Mucosa of rectum (tissue), 2 donors: ENCODE data around the gene RHBDL3.

Experiments used
- H3K27ac ChIP-seq, 2 donors: one replicate each; pipeline ENCODE4 v1.7.0; 2013; ENCODE audit warnings: inconsistent platforms in 2 of 2, low read depth in 2 of 2, low read length in 2 of 2
- H3K27me3 ChIP-seq, 2 donors: one replicate each; pipeline ENCODE4 v1.7.0; 2013; ENCODE audit warnings: low read length in 2 of 2; ENCODE audit not compliant: control insufficient read depth in 2 of 2, insufficient read depth in 2 of 2
- H3K36me3 ChIP-seq, 2 donors: one replicate each; pipeline ENCODE4 v1.7.0; 2013; ENCODE audit warnings: low read length in 2 of 2; ENCODE audit not compliant: control insufficient read depth in 2 of 2, insufficient read depth in 2 of 2
- H3K4me1 ChIP-seq, 2 donors: one replicate each; pipeline ENCODE4 v1.7.0; 2013; ENCODE audit warnings: low read length in 2 of 2, mild to moderate bottlenecking in 1 of 2; ENCODE audit not compliant: control insufficient read depth in 2 of 2, insufficient read depth in 2 of 2
- H3K4me3 ChIP-seq, 2 donors: one replicate each; pipeline ENCODE4 v1.7.0; 2013; ENCODE audit warnings: low read length in 2 of 2
- H3K9ac ChIP-seq, 2 donors: one replicate each; pipeline ENCODE4 v1.7.0; 2013; ENCODE audit warnings: low read length in 2 of 2, low read depth in 1 of 2, mild to moderate bottlenecking in 1 of 2
- H3K9me3 ChIP-seq, 2 donors: one replicate each; pipeline ENCODE4 v1.7.0; 2013; ENCODE audit warnings: low read length in 2 of 2; ENCODE audit not compliant: control insufficient read depth in 2 of 2
- donor health status: healthy.
- donor health status: Normal muscosa, but diverticular disease.

The RHBDL3 gene

GRCh38 chr17:32320847-32321246 is 55.2 kb downstream of the RHBDL3 start:
- peaks cover 3 to 5% of the 10 kb centered on the region in 2 donors for H3K4me1 ChIP-seq
- H3K9me3 ChIP-seq, result no peaks in the 10 kb centered on the region
- H3K36me3 ChIP-seq, result no peaks in the 10 kb centered on the region
- no peak overlapping the region for H3K4me3 ChIP-seq
- no peak overlapping the region for H3K27ac ChIP-seq
- H3K27me3 ChIP-seq, result no peaks in the 10 kb centered on the region
- no peak overlapping the region for H3K9ac ChIP-seq

DNA sequence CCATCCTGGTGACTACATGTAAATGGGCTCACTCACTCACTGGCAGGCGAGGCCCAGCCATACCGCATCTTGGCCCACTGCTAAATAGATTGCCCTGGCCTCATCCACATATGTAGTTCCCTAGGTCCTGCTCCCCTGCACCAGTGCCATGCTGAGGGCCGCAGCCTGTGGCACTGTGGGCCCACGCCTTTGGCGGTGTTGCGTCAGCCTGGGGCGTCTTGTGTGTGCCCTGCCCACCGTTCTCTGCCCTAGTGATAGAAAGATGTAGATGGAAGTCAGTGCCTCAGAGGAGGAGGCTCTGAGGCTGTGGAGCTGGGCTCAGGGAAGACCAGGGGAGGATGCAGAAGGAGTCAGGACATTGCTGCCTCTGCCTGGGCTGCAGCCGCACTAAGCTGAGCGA is 57.4 kb downstream of the RHBDL3 start:
- no peaks in the 10 kb centered on the region for H3K36me3 ChIP-seq
- H3K27ac ChIP-seq, result no peak overlapping the region
- no peaks in the 10 kb centered on the region for H3K9me3 ChIP-seq
- no peak overlapping the region for H3K9ac ChIP-seq
- H3K27me3 ChIP-seq, result no peaks in the 10 kb centered on the region
- H3K4me1 ChIP-seq, result peaks cover 3 to 5% of the 10 kb centered on the region in 2 donors
- no peak overlapping the region for H3K4me3 ChIP-seq

DNA sequence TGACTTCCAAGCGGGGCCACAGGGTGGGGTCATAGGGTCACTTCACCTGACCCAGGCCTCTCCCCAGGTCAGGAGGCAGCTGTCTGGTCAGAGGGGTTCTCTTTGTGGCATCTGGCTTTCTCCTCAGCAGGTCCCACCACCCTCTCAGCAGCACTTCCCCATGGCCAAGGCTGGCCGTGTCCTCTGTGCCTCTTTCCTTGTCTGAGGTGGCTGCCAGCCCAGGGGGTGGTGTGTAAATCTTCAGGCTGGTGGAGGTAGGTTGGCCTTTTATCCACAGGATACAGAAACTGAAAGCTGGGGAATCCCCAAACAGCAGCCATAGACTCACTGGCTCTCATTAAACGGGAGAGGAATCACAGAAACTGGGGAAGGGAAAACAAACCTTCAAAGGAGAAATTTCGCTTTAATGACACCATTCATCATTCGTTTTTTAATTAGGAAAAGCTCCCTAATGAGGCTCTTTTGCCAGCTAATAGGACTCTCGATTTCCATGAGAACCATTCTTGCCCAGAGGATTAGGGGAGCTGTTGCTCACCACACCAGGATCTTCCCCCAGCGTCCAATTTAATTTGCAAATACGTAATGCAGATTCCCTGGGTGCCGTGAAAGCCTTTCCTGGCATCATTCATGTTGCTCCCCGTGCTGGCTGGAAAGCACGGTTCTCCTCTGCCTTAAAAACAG is 58.3 kb downstream of the RHBDL3 start:
- no peaks in the 10 kb centered on the region for H3K36me3 ChIP-seq
- H3K4me3 ChIP-seq, result peak overlapping the region; percentile 0 to 51
- H3K4me1 ChIP-seq, result peaks cover 3 to 5% of the 10 kb centered on the region in 2 donors
- no peaks in the 10 kb centered on the region for H3K27me3 ChIP-seq
- no peaks in the 10 kb centered on the region for H3K9me3 ChIP-seq
- no peak overlapping the region for H3K27ac ChIP-seq
- H3K9ac ChIP-seq, result peak overlapping the region in 1 of 2 donors; percentile 3

DNA sequence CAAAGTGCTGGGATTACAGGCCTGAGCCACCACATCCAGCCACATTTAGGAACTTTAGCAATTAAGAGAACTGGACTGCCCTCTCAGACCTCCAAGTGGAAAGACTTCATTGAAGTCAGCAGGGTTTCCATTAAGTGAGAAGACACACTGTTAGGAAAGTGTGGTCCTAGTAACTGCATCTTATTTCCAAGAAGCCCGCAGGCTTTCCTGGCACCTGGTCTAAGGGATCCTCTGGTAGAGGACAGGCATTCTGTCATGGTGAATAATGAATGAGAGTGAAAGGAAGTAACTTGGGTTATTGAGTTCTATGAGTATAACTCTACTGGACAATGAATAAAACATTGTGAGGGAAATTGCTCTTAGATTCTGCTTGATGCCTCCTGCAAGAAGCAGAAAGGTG is 62.3 kb downstream of the RHBDL3 start:
- no peaks in the 10 kb centered on the region for H3K27me3 ChIP-seq
- H3K4me3 ChIP-seq, result no peak overlapping the region
- no peak overlapping the region for H3K27ac ChIP-seq
- no peaks in the 10 kb centered on the region for H3K36me3 ChIP-seq
- peaks cover 3 to 5% of the 10 kb centered on the region in 2 donors for H3K4me1 ChIP-seq
- no peaks in the 10 kb centered on the region for H3K9me3 ChIP-seq
- no peak overlapping the region for H3K9ac ChIP-seq

DNA sequence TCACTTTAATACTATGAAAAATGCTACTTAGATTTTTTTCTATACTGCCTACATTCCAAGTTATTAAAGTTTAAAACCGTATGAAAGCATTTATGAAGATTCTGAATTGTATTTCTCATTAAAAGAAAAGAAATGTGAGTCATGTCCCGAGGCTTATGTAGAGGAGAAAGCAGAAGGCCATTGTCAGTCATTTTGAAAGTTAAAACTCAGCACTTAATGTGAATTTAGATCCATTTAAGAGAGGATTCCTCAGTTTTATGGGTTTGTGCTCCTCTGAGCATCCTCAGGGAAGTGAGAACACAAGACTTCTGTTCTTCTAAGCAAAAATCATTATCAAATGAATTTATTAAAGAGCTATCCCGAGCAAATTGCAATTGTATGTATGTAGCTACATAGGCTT is 64.5 kb downstream of the RHBDL3 start:
- Histone ChIP-seq H3K36me3 (peaks cover 10 to 12% of the 10 kb centered on the region in 2 donors), H3K27ac (no peak overlapping the region), H3K9ac (no peak overlapping the region), H3K4me3 (no peak overlapping the region), H3K27me3 (no peaks in the 10 kb centered on the region), H3K4me1 (no peaks in the 10 kb centered on the region), H3K9me3 (no peaks in the 10 kb centered on the region)

DNA sequence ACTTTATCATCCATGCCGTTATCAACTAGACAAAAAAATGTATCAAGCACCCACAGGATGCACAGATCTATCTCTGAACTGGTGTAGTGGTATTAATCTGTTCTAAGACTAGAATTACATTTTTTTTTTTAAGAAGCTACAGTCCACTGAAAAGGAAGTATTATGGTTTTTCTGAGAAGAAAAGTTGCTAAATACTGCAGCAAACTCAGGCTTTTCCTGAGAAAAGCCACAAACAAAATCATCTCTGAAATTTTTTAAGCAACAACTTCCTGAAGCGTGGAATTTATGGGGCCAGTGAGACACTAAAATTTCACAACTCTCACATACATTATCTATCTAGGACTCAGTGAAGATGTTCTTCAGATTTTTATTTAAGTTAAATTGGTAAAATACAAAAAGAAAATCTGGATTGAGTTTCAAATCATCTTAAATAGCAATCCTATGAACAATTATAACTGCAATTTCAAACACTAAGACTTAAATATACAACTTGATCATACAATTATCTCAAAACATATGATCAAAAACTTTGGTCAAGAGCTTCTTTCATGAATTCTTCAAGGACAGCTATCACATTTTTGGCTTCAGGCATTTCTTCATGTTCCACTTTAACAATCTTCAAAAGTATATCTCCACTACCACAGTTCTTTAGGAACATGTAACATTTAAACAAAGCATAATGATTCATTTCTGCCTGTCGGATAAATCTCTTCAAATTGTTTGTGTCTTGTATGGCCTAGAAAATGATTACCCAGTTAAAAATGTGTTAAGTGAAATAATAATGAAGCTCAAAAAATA is 65.8 kb downstream of the RHBDL3 start:
- peaks cover 15 to 17% of the 10 kb centered on the region in 2 donors for H3K36me3 ChIP-seq
- H3K27me3 ChIP-seq, result no peaks in the 10 kb centered on the region
- no peak overlapping the region for H3K9ac ChIP-seq
- no peaks in the 10 kb centered on the region for H3K9me3 ChIP-seq
- H3K4me3 ChIP-seq, result no peak overlapping the region
- no peak overlapping the region for H3K27ac ChIP-seq
- no peaks in the 10 kb centered on the region for H3K4me1 ChIP-seq

- H3K4me1 ChIP-seq, result no peaks in the 10 kb centered on the region
- no peak overlapping the region for H3K4me3 ChIP-seq
- H3K27ac ChIP-seq, result no peak overlapping the region
- H3K9me3 ChIP-seq, result no peaks in the 10 kb centered on the region
- H3K36me3 ChIP-seq, result peaks cover 17 to 22% of the 10 kb centered on the region in 2 donors
- no peak overlapping the region for H3K9ac ChIP-seq
- H3K27me3 ChIP-seq, result no peaks in the 10 kb centered on the region
These were observed 67.6 kb downstream of the RHBDL3 start for GRCh38 chr17:32333187-32333586.

- Histone ChIP-seq H3K9me3 (no peaks in the 10 kb centered on the region), H3K27ac (no peak overlapping the region), H3K4me3 (no peak overlapping the region), H3K27me3 (no peaks in the 10 kb centered on the region), H3K36me3 (peaks cover 17 to 24% of the 10 kb centered on the region in 2 donors), H3K9ac (no peak overlapping the region), H3K4me1 (no peaks in the 10 kb centered on the region)
These were observed 69.4 kb downstream of the RHBDL3 start for GRCh38 chr17:32335046-32335445.

GRCh38 chr17:32335687-32336086 is 70.1 kb downstream of the RHBDL3 start:
- Histone ChIP-seq H3K27ac (no peak overlapping the region), H3K36me3 (peaks cover 17 to 24% of the 10 kb centered on the region in 2 donors), H3K9me3 (no peaks in the 10 kb centered on the region), H3K4me1 (no peaks in the 10 kb centered on the region), H3K4me3 (no peak overlapping the region), H3K27me3 (no peaks in the 10 kb centered on the region), H3K9ac (no peak overlapping the region)

DNA sequence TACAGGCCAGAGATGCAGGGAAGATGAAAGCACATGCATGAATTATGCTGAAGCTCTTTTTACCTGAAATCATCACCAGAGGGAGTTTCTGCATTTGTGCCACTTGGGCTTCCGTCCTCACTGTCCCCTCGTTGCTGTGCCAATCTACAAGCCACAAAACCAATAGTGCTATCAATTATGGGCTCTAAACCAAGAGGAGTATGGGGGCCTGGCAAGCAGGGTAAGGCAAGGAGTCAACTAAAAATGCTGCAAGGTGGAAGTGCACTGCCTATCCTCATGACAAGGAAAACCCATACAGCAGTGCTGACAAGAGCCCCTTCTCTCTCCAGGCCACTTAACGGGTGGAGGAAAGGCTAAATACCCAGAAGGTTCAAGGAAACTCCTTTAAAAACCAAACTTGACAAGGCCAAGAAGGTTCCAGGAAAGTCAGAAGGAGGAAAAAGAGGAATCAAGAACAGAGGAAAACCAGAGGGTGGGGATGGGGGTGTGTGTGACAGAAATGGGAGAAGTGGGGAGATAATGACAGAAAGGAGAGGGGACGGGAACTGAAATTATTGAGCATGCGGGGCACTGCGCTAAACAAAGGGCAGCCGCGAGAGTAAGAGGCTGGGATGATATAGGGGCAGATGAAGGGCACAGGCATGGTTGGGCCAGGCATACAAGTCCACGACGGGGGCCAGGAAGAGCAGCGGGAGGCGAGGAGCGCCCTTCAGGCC is 75.7 kb downstream of the RHBDL3 start:
- H3K27ac ChIP-seq, result peak overlapping the region; percentile 71 to 85
- H3K9ac ChIP-seq, result peak overlapping the region; percentile 76 to 80

More for the DNA sequence above, 75.7 kb downstream of the RHBDL3 start:
- Histone ChIP-seq H3K4me3 (peak overlapping the region; percentile 77 to 87), H3K36me3 (peaks cover 0 to 9% of the 10 kb centered on the region in 2 donors), H3K27me3 (no peaks in the 10 kb centered on the region), H3K9me3 (no peaks in the 10 kb centered on the region), H3K4me1 (peaks cover 8 to 10% of the 10 kb centered on the region in 2 donors)
